GM10266 (cell line): ENCODE data around the gene C11orf24.

ENCODE experiments used
- DNase-seq: peaks from one replicate; pipeline ENCODE4 v3.0.0; 2012; ENCODE audit errors: extremely low spot score
- TF ChIP-seq, protein P1 (sequence below): IDR thresholded peaks from 2 replicates; pipeline ENCODE4 v1.5.1; 2012; ENCODE audit warnings: mild to moderate bottlenecking, low read depth; ENCODE audit not compliant: control insufficient read depth, insufficient read depth; ENCODE audit errors: missing control alignments

Gene C11orf24

DNA sequence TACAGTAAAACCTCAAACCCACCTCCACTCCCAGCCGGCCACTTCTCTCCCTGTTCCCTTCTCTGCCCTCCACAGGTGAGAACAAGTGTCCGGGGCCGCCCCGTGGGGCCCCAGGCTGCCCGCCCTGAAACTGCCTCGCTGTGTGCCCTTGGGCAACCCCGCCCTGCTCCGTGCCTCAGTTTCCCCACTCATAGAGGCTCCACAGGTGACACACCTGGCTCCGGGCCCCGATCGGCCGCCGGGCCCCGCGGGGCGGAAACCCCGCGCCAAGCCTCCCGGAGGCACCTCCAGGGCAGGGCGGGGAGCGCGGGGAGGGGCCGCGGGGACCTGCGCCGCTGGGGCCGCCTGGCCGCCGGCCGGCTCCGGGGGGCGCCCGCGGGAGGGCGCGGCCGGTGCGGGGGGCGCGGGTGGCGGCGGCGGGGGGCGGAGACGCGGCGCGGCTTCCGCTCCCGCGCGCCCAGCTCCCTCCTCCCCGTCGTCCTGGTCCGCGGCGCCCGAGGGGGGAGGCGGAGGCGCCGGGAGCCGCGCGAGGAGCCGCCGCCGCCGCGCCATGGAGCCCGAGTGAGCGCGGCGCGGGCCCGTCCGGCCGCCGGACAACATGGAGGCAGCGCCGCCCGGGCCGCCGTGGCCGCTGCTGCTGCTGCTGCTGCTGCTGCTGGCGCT, 40.5 kb upstream of the C11orf24 start, which contains the start of gene LRP5:
TSS of gene LRP5 (plus strand) at position 475 of the 663 bp plus-strand sequence. CDS start at position 599, 124 bp downstream.
- DNase-seq, result peak; percentile 82
- TF ChIP-seq, protein P1, sequence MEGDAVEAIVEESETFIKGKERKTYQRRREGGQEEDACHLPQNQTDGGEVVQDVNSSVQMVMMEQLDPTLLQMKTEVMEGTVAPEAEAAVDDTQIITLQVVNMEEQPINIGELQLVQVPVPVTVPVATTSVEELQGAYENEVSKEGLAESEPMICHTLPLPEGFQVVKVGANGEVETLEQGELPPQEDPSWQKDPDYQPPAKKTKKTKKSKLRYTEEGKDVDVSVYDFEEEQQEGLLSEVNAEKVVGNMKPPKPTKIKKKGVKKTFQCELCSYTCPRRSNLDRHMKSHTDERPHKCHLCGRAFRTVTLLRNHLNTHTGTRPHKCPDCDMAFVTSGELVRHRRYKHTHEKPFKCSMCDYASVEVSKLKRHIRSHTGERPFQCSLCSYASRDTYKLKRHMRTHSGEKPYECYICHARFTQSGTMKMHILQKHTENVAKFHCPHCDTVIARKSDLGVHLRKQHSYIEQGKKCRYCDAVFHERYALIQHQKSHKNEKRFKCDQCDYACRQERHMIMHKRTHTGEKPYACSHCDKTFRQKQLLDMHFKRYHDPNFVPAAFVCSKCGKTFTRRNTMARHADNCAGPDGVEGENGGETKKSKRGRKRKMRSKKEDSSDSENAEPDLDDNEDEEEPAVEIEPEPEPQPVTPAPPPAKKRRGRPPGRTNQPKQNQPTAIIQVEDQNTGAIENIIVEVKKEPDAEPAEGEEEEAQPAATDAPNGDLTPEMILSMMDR, result no peak

DNA sequence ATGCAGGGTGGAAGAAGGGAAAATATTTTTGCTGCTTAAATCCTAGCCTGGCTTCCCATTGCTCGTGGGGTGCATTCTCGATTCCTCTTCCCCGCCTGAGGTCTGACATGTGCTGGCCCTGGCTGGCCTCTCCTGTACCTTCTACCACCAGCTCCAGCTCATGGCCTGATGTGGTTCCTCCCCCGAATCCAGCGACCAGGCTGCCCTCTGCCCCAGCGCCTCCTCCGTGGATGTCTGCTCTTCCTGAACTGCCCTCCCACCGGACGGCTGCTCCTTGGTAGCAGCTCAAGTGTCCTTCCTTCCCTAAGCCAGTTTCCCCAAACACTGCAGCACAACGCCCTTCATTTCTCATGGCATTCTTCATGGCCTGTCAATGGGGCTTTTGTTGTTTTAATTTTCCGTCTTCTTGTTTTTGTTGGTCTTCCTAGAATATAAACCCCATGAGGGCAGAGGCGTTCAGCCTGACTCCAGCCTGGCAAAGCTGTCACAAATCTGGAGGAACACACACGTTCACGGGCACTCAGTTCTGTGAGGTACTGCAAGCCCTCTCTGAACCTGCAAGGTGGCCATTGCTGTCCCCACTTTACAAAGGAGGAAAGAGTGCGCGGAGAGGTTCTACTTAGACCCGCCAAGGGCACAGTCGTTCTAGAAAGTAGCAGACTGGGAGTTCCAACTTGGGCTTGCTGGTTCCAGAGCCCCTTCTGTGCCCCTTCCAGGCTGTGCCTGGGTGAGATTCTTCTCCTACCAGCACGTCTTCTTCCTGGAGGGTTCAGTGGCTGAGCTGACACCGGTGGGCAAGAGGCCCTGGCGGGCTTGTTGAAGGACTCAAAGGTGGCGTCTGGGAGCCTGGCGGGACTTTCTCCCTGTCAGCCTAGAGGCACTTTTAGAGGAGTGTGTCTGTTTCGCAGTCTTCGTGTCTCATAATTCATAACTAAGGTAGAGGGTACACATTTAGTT, 39.7 kb upstream of the C11orf24 start:
- no peak for DNase-seq
- TF ChIP-seq, protein P1, result no peak

DNA sequence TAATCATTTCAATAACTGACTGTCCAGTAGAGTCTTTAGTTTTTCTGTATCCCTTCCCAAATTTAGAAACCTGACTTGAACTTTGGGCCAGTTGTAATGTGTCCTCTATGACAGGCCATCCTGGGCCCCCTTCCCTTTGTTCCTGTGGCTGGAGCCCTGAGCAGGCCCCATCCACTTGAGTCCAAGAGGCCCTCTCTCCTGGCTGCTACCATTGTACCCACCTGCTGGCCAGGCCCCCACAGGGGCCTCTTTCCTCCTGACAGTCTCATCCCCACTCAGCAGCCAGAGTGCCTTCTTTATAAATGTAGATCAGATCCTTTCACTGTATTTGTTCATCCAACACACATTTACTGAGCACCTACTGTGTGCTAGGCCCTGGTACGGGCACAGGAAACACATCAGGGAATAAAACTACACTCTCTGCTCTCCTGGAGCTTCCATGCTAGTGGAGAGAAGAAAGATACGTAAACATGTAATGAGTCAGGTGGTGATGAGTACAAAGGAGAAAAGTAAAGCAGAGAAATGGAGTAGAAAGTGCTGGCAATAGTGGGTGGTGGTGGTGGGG, 37.9 kb upstream of the C11orf24 start:
- TF ChIP-seq, protein P1, result no peak
- DNase-seq, result no peak

DNA sequence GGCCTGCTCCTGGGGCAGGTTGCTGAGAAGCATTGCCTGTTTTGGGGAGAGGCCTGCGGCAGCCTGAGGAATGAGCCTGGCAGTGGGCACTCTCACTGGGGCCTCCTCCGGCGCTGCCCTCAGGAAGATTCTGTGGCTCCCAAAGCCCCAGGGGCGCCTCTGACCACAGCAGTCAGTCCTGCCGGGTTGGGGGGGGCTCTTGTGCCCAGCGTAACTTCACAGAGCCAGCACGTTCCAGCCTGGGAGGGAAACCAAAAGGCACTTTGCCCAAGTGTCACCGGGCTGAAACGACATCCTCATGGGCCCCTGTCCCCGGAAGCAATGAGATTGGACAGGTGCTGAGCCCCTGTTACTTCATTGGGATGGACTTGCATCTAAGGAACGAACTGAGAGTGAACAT, 36.3 kb upstream of the C11orf24 start:
- no peak for DNase-seq
- TF ChIP-seq, protein P1, result no peak

DNA sequence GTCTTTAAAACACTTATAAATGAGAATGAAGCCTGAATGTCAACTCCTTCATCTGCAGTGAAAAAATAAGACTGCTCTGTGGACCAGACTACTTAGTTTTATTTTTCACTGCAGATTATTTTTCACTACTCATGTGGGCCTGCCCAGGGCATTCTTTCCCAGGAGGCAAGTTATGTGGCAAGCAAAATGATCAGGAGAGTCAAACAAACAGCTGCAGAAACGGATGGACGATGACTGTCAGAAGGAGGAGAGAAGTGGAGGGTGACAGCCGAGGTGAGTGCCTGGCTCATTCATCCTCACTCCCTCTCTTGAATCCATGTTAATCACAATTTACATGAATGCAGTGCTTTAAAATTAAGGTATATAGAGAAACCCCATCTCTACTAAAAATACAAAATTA, 34.9 kb upstream of the C11orf24 start:
- DNase-seq, result no peak
- TF ChIP-seq, protein P1, result no peak

DNA sequence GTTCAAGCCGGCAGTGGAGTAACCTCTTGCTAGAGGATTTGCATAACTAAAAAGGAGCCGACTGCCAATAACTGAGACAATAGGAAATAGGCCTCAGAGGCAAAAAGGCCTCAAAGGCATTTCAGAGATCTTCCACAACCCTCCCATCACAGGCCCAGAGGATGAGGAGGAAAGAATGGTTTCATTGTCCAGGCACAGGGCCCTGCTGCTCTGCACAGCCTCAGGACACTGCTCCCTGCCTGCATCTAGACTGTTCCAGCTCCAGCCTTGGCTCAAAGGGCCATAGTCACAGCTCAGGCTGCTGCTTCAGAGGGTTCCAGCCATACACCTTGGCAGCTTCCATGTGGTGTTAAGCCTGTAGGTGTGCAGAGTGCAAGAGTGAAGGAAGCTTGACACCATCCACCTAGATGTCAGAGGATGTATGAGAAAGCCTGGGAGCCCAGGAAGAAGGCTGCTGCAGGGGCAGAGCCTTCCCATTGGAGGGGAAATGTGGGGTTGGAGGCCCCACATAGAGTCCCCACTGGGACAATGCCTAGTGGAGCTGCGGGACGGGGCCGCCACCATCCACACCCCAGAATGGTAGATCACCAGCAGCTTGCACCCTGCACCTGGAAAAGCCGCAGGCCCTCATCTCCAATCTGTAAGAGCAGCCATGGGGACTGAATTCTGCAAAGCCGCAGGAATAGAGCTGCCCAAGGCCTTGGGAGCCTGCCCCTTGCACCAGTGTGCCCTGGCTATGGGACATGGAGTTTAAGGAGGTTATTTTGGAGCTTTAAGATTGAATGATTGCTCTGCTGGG, 32.4 kb upstream of the C11orf24 start:
- no peak for DNase-seq
- TF ChIP-seq, protein P1, result no peak
